NT2/D1 (cell line): ENCODE measurements around the gene CACNA2D3.

Experiments
- DNase-seq: peaks from one replicate; pipeline ENCODE4 v3.0.0-alpha.2; 2011; ENCODE audit warnings: low read depth, low spot score
- H3K27me3 ChIP-seq: 2 replicates; pipeline ENCODE4 v1.6.0; 2011; ENCODE audit warnings: mild to moderate bottlenecking; ENCODE audit not compliant: insufficient read length, insufficient read depth
- H3K36me3 ChIP-seq: 2 replicates; pipeline ENCODE4 v1.6.1; 2011; ENCODE audit warnings: mild to moderate bottlenecking, low read length, mixed read lengths; ENCODE audit not compliant: insufficient read depth, insufficient read length
- H3K4me1 ChIP-seq: 2 replicates; pipeline ENCODE4 v1.5.1; 2011; ENCODE audit not compliant: insufficient read depth, insufficient read length
- H3K4me3 ChIP-seq: 2 replicates; pipeline ENCODE4 v1.5.1; 2011; ENCODE audit warnings: low read depth; ENCODE audit not compliant: insufficient read length
- H3K9ac ChIP-seq: 2 replicates; pipeline ENCODE4 v1.6.0; 2011; ENCODE audit warnings: low read depth; ENCODE audit not compliant: insufficient read length
- H3K9me3 ChIP-seq: 2 replicates; pipeline ENCODE4 v1.5.1; 2011; ENCODE audit warnings: mild to moderate bottlenecking, low read length; ENCODE audit not compliant: insufficient read depth
- SUZ12 ChIP-seq: IDR thresholded peaks from 2 replicates; pipeline ENCODE4 v1.6.1; 2011; ENCODE audit not compliant: insufficient read length, insufficient read depth; ENCODE audit errors: extremely low read depth
- YY1 ChIP-seq: IDR thresholded peaks from 2 replicates; pipeline ENCODE4 v1.6.1; 2011; ENCODE audit not compliant: insufficient read length, insufficient read depth
- ZNF274 ChIP-seq: IDR thresholded peaks from 2 replicates; pipeline ENCODE4 v1.6.1; 2011; ENCODE audit warnings: mild to moderate bottlenecking, low read depth, low read length

The CACNA2D3 gene

GRCh38 chr3:54408328-54408727 is 286.0 kb downstream of the CACNA2D3 start:
- TF ChIP-seq YY1 (no peak), ZNF274 (no peak), SUZ12 (no peak)
- DNase-seq: no peak
- Histone ChIP-seq H3K36me3 (no peaks in the 10 kb centered on the region), H3K9ac (no peak overlapping the region), H3K9me3 (no peaks in the 10 kb centered on the region), H3K4me3 (no peak overlapping the region), H3K4me1 (no peaks in the 10 kb centered on the region), H3K27me3 (no peaks in the 10 kb centered on the region)

- no peak for DNase-seq
- no peak overlapping the region for H3K9ac ChIP-seq
- no peaks in the 10 kb centered on the region for H3K36me3 ChIP-seq
- no peaks in the 10 kb centered on the region for H3K9me3 ChIP-seq
- H3K4me3 ChIP-seq: no peak overlapping the region
- H3K4me1 ChIP-seq: no peaks in the 10 kb centered on the region
- H3K27me3 ChIP-seq: no peaks in the 10 kb centered on the region
- TF ChIP-seq YY1: no peak
- TF ChIP-seq SUZ12: no peak
- no peak for TF ChIP-seq ZNF274
Measured at GRCh38 chr3:54421943-54422342, 299.6 kb downstream of the CACNA2D3 start.

GRCh38 chr3:54424292-54424691 is 301.9 kb downstream of the CACNA2D3 start:
- no peak for TF ChIP-seq ZNF274
- TF ChIP-seq SUZ12: no peak
- no peak for TF ChIP-seq YY1
- H3K36me3 ChIP-seq: no peaks in the 10 kb centered on the region
- DNase-seq: peak; percentile 27
- H3K9ac ChIP-seq: no peak overlapping the region
- H3K9me3 ChIP-seq: no peaks in the 10 kb centered on the region
- no peaks in the 10 kb centered on the region for H3K4me1 ChIP-seq
- no peak overlapping the region for H3K4me3 ChIP-seq
- H3K27me3 ChIP-seq: no peaks in the 10 kb centered on the region

GRCh38 chr3:54426381-54426780 is 304.0 kb downstream of the CACNA2D3 start:
- Histone ChIP-seq H3K9ac (no peak overlapping the region), H3K27me3 (no peaks in the 10 kb centered on the region), H3K9me3 (no peaks in the 10 kb centered on the region), H3K4me3 (no peak overlapping the region), H3K36me3 (no peaks in the 10 kb centered on the region), H3K4me1 (no peaks in the 10 kb centered on the region)
- DNase-seq: no peak
- TF ChIP-seq YY1 (no peak), ZNF274 (no peak), SUZ12 (no peak)

- no peaks in the 10 kb centered on the region for H3K27me3 ChIP-seq
- H3K4me3 ChIP-seq: no peak overlapping the region
- H3K4me1 ChIP-seq: no peaks in the 10 kb centered on the region
- DNase-seq: no peak
- no peak overlapping the region for H3K9ac ChIP-seq
- no peaks in the 10 kb centered on the region for H3K9me3 ChIP-seq
- TF ChIP-seq ZNF274 (no peak), YY1 (no peak), SUZ12 (no peak)
- H3K36me3 ChIP-seq: no peaks in the 10 kb centered on the region
Measured at GRCh38 chr3:54427501-54427900, 305.1 kb downstream of the CACNA2D3 start.

- Histone ChIP-seq H3K36me3 (no peaks in the 10 kb centered on the region), H3K27me3 (no peaks in the 10 kb centered on the region), H3K4me1 (no peaks in the 10 kb centered on the region), H3K4me3 (no peak overlapping the region), H3K9ac (no peak overlapping the region), H3K9me3 (no peaks in the 10 kb centered on the region)
- TF ChIP-seq YY1 (no peak), SUZ12 (no peak), ZNF274 (no peak)
- DNase-seq: peak; percentile 71
Measured at GRCh38 chr3:54427941-54428871, 305.9 kb downstream of the CACNA2D3 start.

GRCh38 chr3:54432975-54433374 is 310.6 kb downstream of the CACNA2D3 start:
- no peak overlapping the region for H3K9ac ChIP-seq
- no peaks in the 10 kb centered on the region for H3K27me3 ChIP-seq
- H3K9me3 ChIP-seq: no peaks in the 10 kb centered on the region
- H3K36me3 ChIP-seq: no peaks in the 10 kb centered on the region
- peaks cover 2% of the 10 kb centered on the region for H3K4me1 ChIP-seq
- H3K4me3 ChIP-seq: no peak overlapping the region
- no peak for DNase-seq
- TF ChIP-seq ZNF274: no peak
- TF ChIP-seq SUZ12: no peak
- no peak for TF ChIP-seq YY1
